Progenitor cell of endocrine pancreas (in vitro differentiated cells): ENCODE results near the gene CYP19A1. TPM values are rescaled to one million over a fixed set of nuclear protein-coding genes. Genes with fewer than 3 reads are reported as not detected.

Experiments
- DNase-seq: peaks from one replicate; pipeline ENCODE4 v3.0.0; 2021; ENCODE audit warnings: low spot score; ENCODE audit not compliant: unreplicated experiment
- H3K27ac Mint-ChIP-seq: 2 replicates; pipeline ENCODE4 v1.8.0; 2021; ENCODE audit warnings: mild to moderate bottlenecking, moderate library complexity, mixed read lengths
- H3K27me3 Mint-ChIP-seq: 2 replicates; pipeline ENCODE4 v1.8.0; 2021; ENCODE audit warnings: mixed read lengths
- H3K36me3 Mint-ChIP-seq: 2 replicates; pipeline ENCODE4 v1.8.0; 2022; ENCODE audit warnings: mixed read lengths; ENCODE audit not compliant: insufficient read depth
- H3K4me1 Mint-ChIP-seq: 2 replicates; pipeline ENCODE4 v1.8.0; 2021; ENCODE audit warnings: low read depth, mixed read lengths
- H3K4me3 Mint-ChIP-seq: 2 replicates; pipeline ENCODE4 v1.8.0; 2021; ENCODE audit warnings: low read depth, mild to moderate bottlenecking, moderate library complexity, mixed read lengths
- H3K9me3 Mint-ChIP-seq: 2 replicates; pipeline ENCODE4 v1.8.0; 2021; ENCODE audit warnings: low read depth, mixed read lengths
- long read RNA-seq: library from polyadenylated mRNA; unstranded; transcript quantifications from one replicate; pipeline ENCODE4 v2.0.0, GENCODE V29; 2020
- total RNA-seq: library from RNA; stranded (reverse); gene quantifications from 2 replicates; pipeline ENCODE4 v1.2.1, GENCODE V29; 2021
- TF ChIP-seq, protein P1 (sequence below): fragments of 200-600 bp; sonication (generic); IDR thresholded peaks from one replicate; pipeline ENCODE4 v1.5.0; 2021; ENCODE audit warnings: antibody characterized with exemption, mild to moderate bottlenecking; ENCODE audit not compliant: unreplicated experiment

Gene CYP19A1
- not detected in 2 replicates for total RNA-seq
- long read RNA-seq = 0 reads

- Mint-ChIP-seq H3K27me3 (peaks cover 65% of the 10 kb centered on the region), H3K9me3 (no peaks in the 10 kb centered on the region), H3K36me3 (no peaks in the 10 kb centered on the region), H3K4me1 (no peaks in the 10 kb centered on the region), H3K4me3 (no peak within 1 kb of the TSS), H3K27ac (no peak within 1 kb of the TSS)
- no peak for DNase-seq
- TF ChIP-seq, protein P1, sequence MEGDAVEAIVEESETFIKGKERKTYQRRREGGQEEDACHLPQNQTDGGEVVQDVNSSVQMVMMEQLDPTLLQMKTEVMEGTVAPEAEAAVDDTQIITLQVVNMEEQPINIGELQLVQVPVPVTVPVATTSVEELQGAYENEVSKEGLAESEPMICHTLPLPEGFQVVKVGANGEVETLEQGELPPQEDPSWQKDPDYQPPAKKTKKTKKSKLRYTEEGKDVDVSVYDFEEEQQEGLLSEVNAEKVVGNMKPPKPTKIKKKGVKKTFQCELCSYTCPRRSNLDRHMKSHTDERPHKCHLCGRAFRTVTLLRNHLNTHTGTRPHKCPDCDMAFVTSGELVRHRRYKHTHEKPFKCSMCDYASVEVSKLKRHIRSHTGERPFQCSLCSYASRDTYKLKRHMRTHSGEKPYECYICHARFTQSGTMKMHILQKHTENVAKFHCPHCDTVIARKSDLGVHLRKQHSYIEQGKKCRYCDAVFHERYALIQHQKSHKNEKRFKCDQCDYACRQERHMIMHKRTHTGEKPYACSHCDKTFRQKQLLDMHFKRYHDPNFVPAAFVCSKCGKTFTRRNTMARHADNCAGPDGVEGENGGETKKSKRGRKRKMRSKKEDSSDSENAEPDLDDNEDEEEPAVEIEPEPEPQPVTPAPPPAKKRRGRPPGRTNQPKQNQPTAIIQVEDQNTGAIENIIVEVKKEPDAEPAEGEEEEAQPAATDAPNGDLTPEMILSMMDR = no peak
Observed at GRCh38 chr15:51338496-51338895, at the start of gene CYP19A1. Gene CYP19A1, minus strand, starts transcription at chr15:51338596. Its CDS starts 95,684 bp downstream, at chr15:51242912.

GRCh38 chr15:51387699-51388041 lies 49.3 kb upstream of the CYP19A1 start:
- H3K9me3 Mint-ChIP-seq = peaks cover under 1% of the 10 kb centered on the region
- DNase-seq = no peak
- H3K27ac Mint-ChIP-seq = no peak overlapping the region
- TF ChIP-seq, protein P1 = no peak
- H3K4me1 Mint-ChIP-seq = peaks cover 8% of the 10 kb centered on the region
- H3K27me3 Mint-ChIP-seq = peaks cover 36% of the 10 kb centered on the region
- H3K4me3 Mint-ChIP-seq = no peak overlapping the region
- no peaks in the 10 kb centered on the region for H3K36me3 Mint-ChIP-seq

DNA sequence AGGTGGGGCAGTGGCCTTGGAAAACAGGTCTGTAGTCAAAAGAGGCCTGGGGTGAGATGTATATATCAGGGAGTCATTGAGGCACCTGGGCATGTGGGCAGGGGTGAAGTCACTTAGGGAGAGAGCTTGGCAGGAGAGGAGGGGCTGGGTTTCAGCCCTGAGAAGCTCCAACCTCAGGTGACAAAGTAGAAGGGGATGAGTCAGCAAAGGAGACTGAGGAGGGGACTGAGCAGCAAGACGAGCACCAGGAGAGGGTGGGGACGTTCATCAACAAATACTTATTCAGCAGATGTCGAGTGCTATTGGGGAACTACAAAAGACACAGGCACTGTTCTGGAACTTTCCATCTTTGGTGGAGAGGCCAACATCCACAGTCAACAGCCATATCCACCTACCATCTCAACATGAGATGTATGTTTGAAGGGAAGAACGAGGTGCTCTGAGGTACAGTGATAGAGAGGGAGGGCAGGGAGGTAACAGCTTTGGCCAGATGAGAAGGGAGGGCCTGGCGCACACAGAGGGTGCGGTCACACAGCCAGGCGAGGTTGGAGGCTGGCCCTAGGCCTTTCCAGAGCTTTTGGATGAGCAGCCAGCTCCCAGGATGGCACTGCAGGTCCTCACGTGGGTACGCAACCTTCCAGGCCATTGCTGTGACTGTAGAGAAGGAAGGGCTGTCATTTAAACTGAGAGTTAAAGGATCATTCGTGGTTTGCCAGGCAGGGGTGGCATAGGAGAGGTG lies 48.7 kb upstream of the CYP19A1 start:
- H3K9me3 Mint-ChIP-seq = no peaks in the 10 kb centered on the region
- TF ChIP-seq, protein P1 = no peak
- peak overlapping the region; percentile 26 for H3K27ac Mint-ChIP-seq
- no peak overlapping the region for H3K4me3 Mint-ChIP-seq
- peaks cover 8% of the 10 kb centered on the region for H3K4me1 Mint-ChIP-seq
- H3K27me3 Mint-ChIP-seq = peaks cover 36% of the 10 kb centered on the region
- H3K36me3 Mint-ChIP-seq = no peaks in the 10 kb centered on the region
- no peak for DNase-seq

- DNase-seq = no peak
- peaks cover 40% of the 10 kb centered on the region for H3K27me3 Mint-ChIP-seq
- H3K9me3 Mint-ChIP-seq = no peaks in the 10 kb centered on the region
- H3K27ac Mint-ChIP-seq = no peak overlapping the region
- peaks cover 8% of the 10 kb centered on the region for H3K4me1 Mint-ChIP-seq
- H3K4me3 Mint-ChIP-seq = no peak overlapping the region
- TF ChIP-seq, protein P1 = no peak
- H3K36me3 Mint-ChIP-seq = no peaks in the 10 kb centered on the region
Observed at GRCh38 chr15:51386486-51386885, 48.1 kb upstream of the CYP19A1 start.

DNA sequence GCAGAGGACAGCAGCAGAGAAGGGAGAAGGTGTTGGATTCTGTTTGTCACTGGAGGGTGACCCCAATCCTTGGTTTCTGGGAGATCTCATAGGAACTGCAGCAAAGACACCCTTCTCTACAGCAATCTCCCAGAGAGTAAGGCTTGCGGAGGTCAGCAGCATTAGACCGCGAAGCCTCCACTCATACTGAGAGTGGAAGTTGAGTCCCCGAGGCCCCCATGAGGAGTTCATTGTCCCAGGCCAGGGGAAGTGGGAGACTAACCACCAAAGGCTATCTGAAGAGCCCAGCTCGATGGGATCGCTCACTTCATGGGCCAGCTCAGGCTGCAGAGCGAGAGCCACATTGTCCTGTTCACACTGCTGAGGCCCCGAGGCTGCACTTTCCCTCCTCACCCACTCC lies 47.6 kb upstream of the CYP19A1 start:
- Mint-ChIP-seq H3K27me3 (peaks cover 40% of the 10 kb centered on the region), H3K27ac (no peak overlapping the region), H3K9me3 (no peaks in the 10 kb centered on the region), H3K36me3 (no peaks in the 10 kb centered on the region), H3K4me1 (peaks cover 9% of the 10 kb centered on the region), H3K4me3 (no peak overlapping the region)
- TF ChIP-seq, protein P1 = no peak
- DNase-seq = no peak
